ENCODE results near the gene MUS81.
"Not testable (repeated sequence)": the region's sequence is repeated elsewhere in the genome, so short reads cannot be mapped to it uniquely, and the experiment has no call there.

The MUS81 gene

GRCh38 chr11:65848693-65849092 lies 11.5 kb upstream of the MUS81 start:
- not testable (repeated sequence) for DNase-seq

- DNase-seq: no peak
Observed at GRCh38 chr11:65849366-65849765, 10.9 kb upstream of the MUS81 start.

GRCh38 chr11:65849771-65850216 lies 10.4 kb upstream of the MUS81 start:
- DNase-seq: no peak

GRCh38 chr11:65850217-65851082 lies 9.8 kb upstream of the MUS81 start:
- no peak for DNase-seq

- no peak for DNase-seq
Observed at GRCh38 chr11:65851083-65851579, 9.1 kb upstream of the MUS81 start.

GRCh38 chr11:65851811-65852507 lies 8.3 kb upstream of the MUS81 start:
- no peak for DNase-seq

- DNase-seq: no peak
Observed at GRCh38 chr11:65852508-65853245, 7.6 kb upstream of the MUS81 start.

GRCh38 chr11:65853246-65853979 lies 6.8 kb upstream of the MUS81 start:
- DNase-seq: no peak

- DNase-seq: no peak
Observed at GRCh38 chr11:65854161-65854592, 6.1 kb upstream of the MUS81 start.

- DNase-seq: no peak
Observed at GRCh38 chr11:65854852-65855837, 5.1 kb upstream of the MUS81 start.

- DNase-seq: no peak
Observed at GRCh38 chr11:65855927-65856363, 4.3 kb upstream of the MUS81 start.

GRCh38 chr11:65856689-65857499 lies 3.3 kb upstream of the MUS81 start:
- DNase-seq: peak; percentile 18

- no peak for DNase-seq
Observed at GRCh38 chr11:65857500-65857852, 2.8 kb upstream of the MUS81 start.

GRCh38 chr11:65857853-65858680 lies 2.2 kb upstream of the MUS81 start, which contains the start of gene CFL1:
Gene CFL1, minus strand, starts transcription at chr11:65858180. Its CDS starts 81 bp downstream, at chr11:65858099.
- DNase-seq: peak; percentile 89

- DNase-seq: peak; percentile 57
Observed at GRCh38 chr11:65858681-65859087, 1.5 kb upstream of the MUS81 start.

GRCh38 chr11:65859095-65859811 lies 980 bp upstream of the MUS81 start:
- DNase-seq: peak; percentile 99

GRCh38 chr11:65859812-65860277 lies 388 bp upstream of the MUS81 start:
- DNase-seq: no peak

- DNase-seq: no peak
Observed at GRCh38 chr11:65861165-65861505, 902 bp downstream of the MUS81 start.

Measured in DMS79 (cell line).